Measurements from ENCODE around the gene DCDC1. TPM values are rescaled to one million over a fixed set of nuclear protein-coding genes. Genes with fewer than 3 reads are reported as not detected.

DCDC1 gene
- total and polyA plus RNA-seq, 2 donors (not counting 1 experiment from before 2014, with no cell fraction given), result 0.05 to 0.17 TPM

GRCh38 chr11:30868626-30869081, 500.9 kb downstream of the DCDC1 start:
- H3K9ac ChIP-seq (ENCODE audit: insufficient read depth, low read length), result no peak overlapping the region
- H3K27ac ChIP-seq (ENCODE audit: insufficient read depth, low read length), result no peak overlapping the region
- no peak overlapping the region for H3K4me2 ChIP-seq (ENCODE audit: extremely low read depth, insufficient read depth, low read length)
- H4K20me1 ChIP-seq (ENCODE audit: control insufficient read depth, extremely low read depth, insufficient read depth, low read length), result no peaks in the 10 kb centered on the region
- DNase-seq (ENCODE audit: low read depth in 2 of 2), result peak in 1 of 2 donors; percentile 0
- no peaks in the 10 kb centered on the region for H3K36me3 ChIP-seq (ENCODE audit: control insufficient read depth, insufficient read depth, low read length)
- no peaks in the 10 kb centered on the region for H3K27me3 ChIP-seq (ENCODE audit: control insufficient read depth, insufficient read depth, low read length)
- H3K9me3 ChIP-seq (ENCODE audit: control insufficient read depth, insufficient read depth, low read depth, low read length), result no peaks in the 10 kb centered on the region
- H3K79me2 ChIP-seq (ENCODE audit: control insufficient read depth, insufficient read depth, low read length), result no peaks in the 10 kb centered on the region
- no peak overlapping the region for H2AFZ ChIP-seq (ENCODE audit: low read length)
- H3K4me3 ChIP-seq (replicated peaks in 1 of 4; ENCODE audit: control extremely low read depth in 1 of 4, insufficient read depth in 1 of 4, low read depth in 3 of 4, low read length in 4 of 4), result no peak overlapping the region
- H3K4me1 ChIP-seq (ENCODE audit: control insufficient read depth, extremely low read depth, insufficient read depth, low read length), result no peaks in the 10 kb centered on the region
- TF ChIP-seq, protein P1, sequence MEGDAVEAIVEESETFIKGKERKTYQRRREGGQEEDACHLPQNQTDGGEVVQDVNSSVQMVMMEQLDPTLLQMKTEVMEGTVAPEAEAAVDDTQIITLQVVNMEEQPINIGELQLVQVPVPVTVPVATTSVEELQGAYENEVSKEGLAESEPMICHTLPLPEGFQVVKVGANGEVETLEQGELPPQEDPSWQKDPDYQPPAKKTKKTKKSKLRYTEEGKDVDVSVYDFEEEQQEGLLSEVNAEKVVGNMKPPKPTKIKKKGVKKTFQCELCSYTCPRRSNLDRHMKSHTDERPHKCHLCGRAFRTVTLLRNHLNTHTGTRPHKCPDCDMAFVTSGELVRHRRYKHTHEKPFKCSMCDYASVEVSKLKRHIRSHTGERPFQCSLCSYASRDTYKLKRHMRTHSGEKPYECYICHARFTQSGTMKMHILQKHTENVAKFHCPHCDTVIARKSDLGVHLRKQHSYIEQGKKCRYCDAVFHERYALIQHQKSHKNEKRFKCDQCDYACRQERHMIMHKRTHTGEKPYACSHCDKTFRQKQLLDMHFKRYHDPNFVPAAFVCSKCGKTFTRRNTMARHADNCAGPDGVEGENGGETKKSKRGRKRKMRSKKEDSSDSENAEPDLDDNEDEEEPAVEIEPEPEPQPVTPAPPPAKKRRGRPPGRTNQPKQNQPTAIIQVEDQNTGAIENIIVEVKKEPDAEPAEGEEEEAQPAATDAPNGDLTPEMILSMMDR (conservative IDR thresholded peaks at IDR 0.05 in 1 of 2, IDR thresholded peaks at IDR 0.05 in 1 of 2; ENCODE audit: low read depth in 1 of 2, low read length in 2 of 2), result no peak
- TF ChIP-seq EZH2 (IDR thresholded peaks at IDR 0.05; ENCODE audit: low read length, missing control alignments), result no peak

DNA sequence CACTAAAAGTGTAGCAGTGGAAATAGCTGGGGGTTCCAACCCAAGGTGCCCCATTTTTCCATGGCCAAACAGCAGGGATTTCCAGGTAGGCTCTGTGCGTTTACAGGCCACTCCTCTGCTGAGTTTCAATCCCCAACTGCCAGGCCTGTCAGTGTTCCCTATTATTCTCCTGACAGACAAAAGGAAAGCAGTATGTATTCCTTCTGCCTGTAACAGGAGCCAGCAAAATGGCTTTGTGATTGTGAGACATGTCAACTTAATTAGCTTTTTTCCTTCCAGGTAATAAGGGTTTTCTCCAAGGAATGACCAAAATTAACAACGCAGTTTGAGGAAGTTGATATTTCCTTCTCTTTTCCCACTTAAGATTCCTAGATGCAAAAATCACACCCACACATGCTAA, 506.3 kb downstream of the DCDC1 start:
- no peaks in the 10 kb centered on the region for H3K9me3 ChIP-seq (ENCODE audit: control insufficient read depth, insufficient read depth, low read depth, low read length)
- no peaks in the 10 kb centered on the region for H3K79me2 ChIP-seq (ENCODE audit: control insufficient read depth, insufficient read depth, low read length)
- H3K4me2 ChIP-seq (ENCODE audit: extremely low read depth, insufficient read depth, low read length), result no peak overlapping the region
- H3K4me1 ChIP-seq (ENCODE audit: control insufficient read depth, extremely low read depth, insufficient read depth, low read length), result no peaks in the 10 kb centered on the region
- no peak overlapping the region for H3K27ac ChIP-seq (ENCODE audit: insufficient read depth, low read length)
- no peaks in the 10 kb centered on the region for H4K20me1 ChIP-seq (ENCODE audit: control insufficient read depth, extremely low read depth, insufficient read depth, low read length)
- no peak overlapping the region for H3K4me3 ChIP-seq (replicated peaks in 1 of 4; ENCODE audit: control extremely low read depth in 1 of 4, insufficient read depth in 1 of 4, low read depth in 3 of 4, low read length in 4 of 4)
- H3K27me3 ChIP-seq (ENCODE audit: control insufficient read depth, insufficient read depth, low read length), result no peaks in the 10 kb centered on the region
- H3K9ac ChIP-seq (ENCODE audit: insufficient read depth, low read length), result no peak overlapping the region
- no peak for TF ChIP-seq EZH2 (IDR thresholded peaks at IDR 0.05; ENCODE audit: low read length, missing control alignments)
- TF ChIP-seq, protein P1 (conservative IDR thresholded peaks at IDR 0.05 in 1 of 2, IDR thresholded peaks at IDR 0.05 in 1 of 2; ENCODE audit: low read depth in 1 of 2, low read length in 2 of 2), result no peak
- no peak overlapping the region for H2AFZ ChIP-seq (ENCODE audit: low read length)
- H3K36me3 ChIP-seq (ENCODE audit: control insufficient read depth, insufficient read depth, low read length), result no peaks in the 10 kb centered on the region
- DNase-seq (ENCODE audit: low read depth in 2 of 2), result no peak

GRCh38 chr11:30861531-30861930, 508.0 kb downstream of the DCDC1 start:
- Histone ChIP-seq H2AFZ (ENCODE audit: low read length) (no peak overlapping the region), H3K9me3 (ENCODE audit: control insufficient read depth, insufficient read depth, low read depth, low read length) (no peaks in the 10 kb centered on the region), H3K4me1 (ENCODE audit: control insufficient read depth, extremely low read depth, insufficient read depth, low read length) (no peaks in the 10 kb centered on the region), H3K4me2 (ENCODE audit: extremely low read depth, insufficient read depth, low read length) (no peak overlapping the region), H3K79me2 (ENCODE audit: control insufficient read depth, insufficient read depth, low read length) (no peaks in the 10 kb centered on the region), H3K27ac (ENCODE audit: insufficient read depth, low read length) (no peak overlapping the region), H4K20me1 (ENCODE audit: control insufficient read depth, extremely low read depth, insufficient read depth, low read length) (no peaks in the 10 kb centered on the region), H3K4me3 (replicated peaks in 1 of 4; ENCODE audit: control extremely low read depth in 1 of 4, insufficient read depth in 1 of 4, low read depth in 3 of 4, low read length in 4 of 4) (no peak overlapping the region), H3K27me3 (ENCODE audit: control insufficient read depth, insufficient read depth, low read length) (no peaks in the 10 kb centered on the region), H3K36me3 (ENCODE audit: control insufficient read depth, insufficient read depth, low read length) (no peaks in the 10 kb centered on the region), H3K9ac (ENCODE audit: insufficient read depth, low read length) (no peak overlapping the region)
- TF ChIP-seq, protein P1 (conservative IDR thresholded peaks at IDR 0.05 in 1 of 2, IDR thresholded peaks at IDR 0.05 in 1 of 2; ENCODE audit: low read depth in 1 of 2, low read length in 2 of 2), result no peak
- TF ChIP-seq EZH2 (IDR thresholded peaks at IDR 0.05; ENCODE audit: low read length, missing control alignments), result no peak
- DNase-seq (ENCODE audit: low read depth in 2 of 2), result no peak
